Spleen (tissue), 7 donors: Measurements from ENCODE around the gene DCD.

Experiments used
- POLR2AphosphoS5 ChIP-seq, 3 donors: sonication (generic); formaldehyde crosslinking; IDR thresholded peaks; one replicate each; pipeline ENCODE4 v1.5.1; 2017; ENCODE audit warnings: antibody characterized with exemption in 3 of 3
- TF ChIP-seq, protein P1 (sequence below), 11 experiments: fragments of 200-600 bp in 7 of 11; fragments of 450-650 bp in 4 of 11; sonication (generic) in 4 of 11; IDR thresholded peaks in 8 of 11; conservative IDR thresholded peaks in 3 of 11; 1 replicate in 7 of 11; 2 replicates in 4 of 11; pipeline versions ENCODE4 v1.4.0 to v1.8.0; 2016 to 2021; ENCODE audit warnings: antibody characterized with exemption in 11 of 11, inconsistent platforms in 4 of 11, mild to moderate bottlenecking in 1 of 11
- donor health status: DM: no; HTN: no; CAD: no; lungs with moderate emphysema.
- donor health status: DM: no; HTN: no; CAD: no.
- donor health status: DM: no; HTN: no; CAD: no.

DNA sequence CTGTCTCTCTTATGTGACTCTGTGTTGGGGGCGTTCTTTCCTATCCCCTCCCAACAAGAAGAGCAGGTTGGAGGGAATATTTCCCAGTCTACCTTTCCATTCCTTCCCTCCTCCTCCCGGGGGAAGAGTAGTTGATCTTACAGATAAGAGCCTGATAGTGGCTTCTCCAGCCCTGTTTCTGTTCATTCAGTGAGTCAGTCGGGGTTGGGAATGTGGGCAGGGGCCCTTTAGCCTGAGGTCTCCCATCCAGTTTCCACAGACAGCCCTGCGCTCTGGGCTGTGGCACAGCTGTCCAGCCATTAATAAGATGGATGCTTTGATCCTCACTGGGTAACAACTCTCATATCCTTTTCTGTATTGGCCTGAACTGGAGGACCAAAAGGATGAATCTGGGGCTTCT is 41.6 kb downstream of the DCD start:
- TF ChIP-seq, protein P1, sequence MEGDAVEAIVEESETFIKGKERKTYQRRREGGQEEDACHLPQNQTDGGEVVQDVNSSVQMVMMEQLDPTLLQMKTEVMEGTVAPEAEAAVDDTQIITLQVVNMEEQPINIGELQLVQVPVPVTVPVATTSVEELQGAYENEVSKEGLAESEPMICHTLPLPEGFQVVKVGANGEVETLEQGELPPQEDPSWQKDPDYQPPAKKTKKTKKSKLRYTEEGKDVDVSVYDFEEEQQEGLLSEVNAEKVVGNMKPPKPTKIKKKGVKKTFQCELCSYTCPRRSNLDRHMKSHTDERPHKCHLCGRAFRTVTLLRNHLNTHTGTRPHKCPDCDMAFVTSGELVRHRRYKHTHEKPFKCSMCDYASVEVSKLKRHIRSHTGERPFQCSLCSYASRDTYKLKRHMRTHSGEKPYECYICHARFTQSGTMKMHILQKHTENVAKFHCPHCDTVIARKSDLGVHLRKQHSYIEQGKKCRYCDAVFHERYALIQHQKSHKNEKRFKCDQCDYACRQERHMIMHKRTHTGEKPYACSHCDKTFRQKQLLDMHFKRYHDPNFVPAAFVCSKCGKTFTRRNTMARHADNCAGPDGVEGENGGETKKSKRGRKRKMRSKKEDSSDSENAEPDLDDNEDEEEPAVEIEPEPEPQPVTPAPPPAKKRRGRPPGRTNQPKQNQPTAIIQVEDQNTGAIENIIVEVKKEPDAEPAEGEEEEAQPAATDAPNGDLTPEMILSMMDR (IDR thresholded peaks at IDR 0.05 in 8 of 11, conservative IDR thresholded peaks at IDR 0.05 in 3 of 11): no peak
- no peak for TF ChIP-seq POLR2AphosphoS5 (IDR thresholded peaks at IDR 0.05)
